NCI-H146 (cell line): ENCODE data around the gene PIP5K1B.

ENCODE experiments used
- DNase-seq: peaks from one replicate; lab custom pipeline; 2025; lab: John Stamatoyannopoulos, UW

Gene PIP5K1B

DNA sequence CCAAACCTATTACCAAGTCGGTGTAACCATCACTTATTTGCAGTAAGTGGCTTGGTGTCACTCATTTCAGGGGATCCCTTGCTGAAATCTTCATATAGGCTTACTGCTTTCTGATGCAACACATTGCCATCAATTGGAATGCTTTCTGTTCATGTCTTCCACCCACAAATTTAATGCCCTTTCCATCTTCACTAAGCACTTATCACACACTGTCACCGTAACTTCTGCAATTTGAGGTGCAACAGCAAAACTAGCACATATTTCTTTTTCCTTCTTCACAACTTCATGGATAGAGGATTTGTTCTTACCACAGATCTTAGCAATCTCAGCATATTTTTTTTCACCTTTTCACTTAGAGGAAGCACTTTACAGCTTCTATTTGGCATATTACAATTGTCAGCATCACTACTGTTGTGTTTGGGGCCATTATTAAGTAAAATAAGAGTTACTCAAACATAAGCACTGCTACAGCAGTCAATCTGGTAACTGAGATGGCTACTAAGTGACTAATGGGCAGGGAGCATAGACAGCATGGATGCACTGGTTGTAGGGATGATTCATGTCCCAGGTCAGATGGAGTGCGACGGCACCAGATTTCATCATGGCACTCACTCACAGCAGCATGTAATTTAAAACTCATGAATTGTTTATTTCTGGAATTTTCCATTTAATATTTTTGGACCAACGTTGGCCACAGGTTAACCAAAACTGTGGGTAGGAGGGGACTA is 70.1 kb downstream of the PIP5K1B start:
- DNase-seq: no peak

DNA sequence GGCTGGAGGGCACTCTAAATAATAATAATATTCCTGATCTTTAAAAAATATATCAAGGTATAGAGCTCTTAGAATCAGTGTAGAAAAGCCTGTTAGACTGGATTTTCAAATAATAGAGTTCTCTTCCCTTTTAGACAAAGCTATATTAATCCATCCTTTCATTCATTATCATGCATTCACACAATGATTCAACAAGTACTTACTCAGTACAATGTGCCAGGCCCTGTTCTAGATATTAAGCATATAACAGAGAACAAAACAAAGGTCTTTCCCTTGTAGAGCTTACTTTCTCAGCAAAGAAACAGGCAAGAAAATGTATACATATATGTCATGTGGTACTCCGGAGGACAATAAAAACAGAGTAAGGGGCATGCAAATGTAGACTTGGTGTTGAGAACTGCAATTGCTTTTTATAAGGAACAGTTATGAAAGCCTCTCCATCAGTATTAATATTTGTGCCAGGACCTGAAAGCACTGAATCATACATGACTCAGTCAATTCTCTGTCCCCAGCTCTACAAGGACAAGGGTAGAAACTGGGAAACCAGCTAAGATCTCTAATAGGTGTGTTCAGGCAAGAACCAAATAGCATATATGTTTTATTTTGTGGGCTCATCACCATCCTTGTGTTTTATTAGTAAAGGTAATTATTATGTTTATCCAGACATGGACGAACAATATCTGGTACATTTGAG is 72.2 kb downstream of the PIP5K1B start:
- no peak for DNase-seq

GRCh38 chr9:68778635-68779034 is 73.6 kb downstream of the PIP5K1B start:
- DNase-seq: no peak

GRCh38 chr9:68779558-68780379 is 74.7 kb downstream of the PIP5K1B start:
- peak; percentile 92 for DNase-seq

DNA sequence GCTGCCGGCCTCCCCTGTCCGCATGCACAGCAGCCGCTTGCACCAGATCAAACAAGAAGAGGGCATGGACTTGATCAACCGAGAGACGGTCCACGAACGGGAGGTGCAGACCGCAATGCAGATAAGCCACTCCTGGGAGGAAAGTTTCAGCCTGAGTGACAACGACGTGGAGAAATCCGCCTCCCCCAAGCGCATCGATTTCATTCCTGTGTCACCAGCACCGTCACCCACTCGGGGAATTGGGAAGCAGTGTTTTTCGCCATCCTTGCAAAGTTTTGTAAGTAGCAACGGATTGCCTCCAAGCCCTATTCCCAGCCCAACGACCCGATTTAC is 75.3 kb downstream of the PIP5K1B start:
- no peak for DNase-seq

DNA sequence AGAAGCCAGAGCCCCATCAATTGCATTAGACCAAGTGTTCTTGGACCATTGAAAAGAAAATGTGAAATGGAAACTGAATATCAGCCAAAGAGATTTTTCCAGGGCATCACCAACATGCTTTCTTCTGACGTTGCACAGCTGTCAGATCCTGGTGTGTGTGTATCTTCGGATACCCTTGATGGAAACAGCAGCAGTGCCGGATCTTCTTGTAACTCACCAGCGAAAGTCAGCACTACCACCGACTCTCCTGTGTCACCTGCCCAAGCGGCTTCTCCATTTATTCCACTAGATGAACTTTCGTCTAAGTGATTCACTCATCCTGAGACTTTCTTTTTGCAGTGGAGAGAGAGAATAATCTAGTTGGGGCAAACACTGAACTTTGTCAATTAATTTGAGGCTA is 75.7 kb downstream of the PIP5K1B start:
- DNase-seq: no peak

- DNase-seq: no peak
These were observed 76.9 kb downstream of the PIP5K1B start for GRCh38 chr9:68781928-68782327.

- no peak for DNase-seq
These were observed 77.5 kb downstream of the PIP5K1B start for GRCh38 chr9:68782546-68782945.

DNA sequence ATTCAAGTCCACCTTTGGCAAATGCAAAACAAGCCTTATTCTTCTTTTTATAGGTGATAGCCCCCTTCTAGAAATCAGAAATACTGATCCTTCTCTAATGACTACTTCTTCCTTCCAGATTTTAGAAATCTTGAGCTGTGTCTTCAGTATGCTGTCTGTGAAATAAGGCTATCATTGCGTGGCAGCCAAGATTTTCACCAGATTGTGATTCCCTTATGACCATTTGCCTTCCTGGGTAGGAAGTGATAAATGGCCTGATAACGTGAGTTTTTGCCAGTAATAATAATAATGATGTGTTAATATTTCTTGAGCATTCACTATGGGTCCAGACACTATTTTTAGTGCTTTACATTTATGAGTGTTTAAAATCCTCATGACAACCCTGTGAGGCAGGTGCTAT is 80.9 kb downstream of the PIP5K1B start:
- DNase-seq: no peak

- no peak for DNase-seq
These were observed 86.1 kb downstream of the PIP5K1B start for GRCh38 chr9:68791169-68791568.

GRCh38 chr9:68793605-68794343 is 88.7 kb downstream of the PIP5K1B start:
- no peak for DNase-seq

DNA sequence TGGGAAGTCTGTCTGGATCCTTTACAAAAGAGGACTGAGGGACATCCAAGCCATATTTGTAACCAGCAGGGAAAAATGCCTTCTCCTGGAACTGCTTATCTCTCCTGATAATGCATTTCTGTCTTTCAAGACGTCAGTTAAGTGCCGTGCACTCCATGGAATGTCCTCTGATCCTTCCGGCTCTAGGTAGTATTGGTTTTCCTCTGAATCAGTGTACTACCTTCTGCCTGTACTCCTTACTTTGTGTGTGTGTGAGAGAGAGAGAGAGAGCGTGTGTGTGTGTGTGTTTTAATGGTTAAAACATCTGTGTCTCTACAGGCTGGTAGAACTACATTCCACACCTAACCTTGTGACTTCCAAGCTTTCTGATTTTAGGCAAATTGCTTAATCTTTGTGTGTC is 89.9 kb downstream of the PIP5K1B start:
- no peak for DNase-seq

DNA sequence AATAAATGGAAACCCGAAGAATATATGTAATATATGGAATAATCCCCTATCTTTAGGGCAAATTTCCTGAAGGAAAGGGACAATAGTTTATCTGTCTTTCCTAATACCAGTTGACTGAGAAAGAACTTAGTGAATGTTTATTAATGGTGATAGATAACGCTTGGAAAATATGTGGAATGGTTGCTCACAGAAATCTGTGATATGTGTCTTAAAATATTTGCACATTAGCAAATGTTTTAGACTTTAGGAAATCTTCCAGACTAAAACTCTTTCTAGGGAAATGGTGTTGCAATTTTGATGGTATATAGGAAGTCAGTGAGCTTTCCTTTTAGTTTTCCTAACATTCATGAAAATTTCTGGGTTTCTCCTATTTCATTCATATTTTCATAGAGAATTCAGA is 90.4 kb downstream of the PIP5K1B start:
- no peak for DNase-seq

DNA sequence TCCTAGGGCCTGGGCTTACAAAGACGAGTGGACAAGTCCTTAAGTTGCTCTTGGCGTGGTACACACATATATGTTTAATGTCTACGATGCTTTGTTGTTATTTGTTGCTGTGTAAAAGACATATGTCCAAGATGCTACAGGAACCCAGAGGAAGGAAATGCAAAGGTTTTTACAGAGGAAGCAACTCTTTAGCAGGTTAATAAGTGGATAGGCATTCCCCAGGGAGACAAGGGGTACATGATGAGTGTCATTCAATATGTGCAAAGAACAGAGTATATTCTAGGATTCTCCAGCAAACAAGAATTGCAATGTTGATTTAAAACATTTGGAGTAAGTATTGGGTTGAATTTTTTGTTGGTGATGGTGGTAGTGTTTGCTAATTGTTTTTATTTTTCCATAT is 92.1 kb downstream of the PIP5K1B start:
- no peak for DNase-seq

DNA sequence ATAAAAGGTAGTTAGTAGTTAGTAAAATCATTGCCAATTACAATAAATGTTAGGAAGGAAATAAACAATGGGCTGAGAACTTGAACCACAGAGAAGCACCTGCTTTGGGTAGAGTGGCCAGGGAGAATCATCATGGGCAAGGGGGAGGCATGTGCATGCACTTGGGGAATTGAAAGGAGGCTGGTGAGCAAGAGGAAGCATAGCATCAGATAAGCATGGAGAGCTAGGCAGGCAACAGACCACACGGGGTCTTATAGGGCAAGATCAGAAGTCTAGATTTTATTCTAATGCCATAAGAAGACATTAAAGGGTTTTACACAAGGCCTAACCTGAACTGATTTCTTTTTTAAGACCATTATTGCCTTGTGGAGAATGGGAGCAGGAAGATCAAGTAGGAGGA is 93.4 kb downstream of the PIP5K1B start:
- DNase-seq: no peak

DNA sequence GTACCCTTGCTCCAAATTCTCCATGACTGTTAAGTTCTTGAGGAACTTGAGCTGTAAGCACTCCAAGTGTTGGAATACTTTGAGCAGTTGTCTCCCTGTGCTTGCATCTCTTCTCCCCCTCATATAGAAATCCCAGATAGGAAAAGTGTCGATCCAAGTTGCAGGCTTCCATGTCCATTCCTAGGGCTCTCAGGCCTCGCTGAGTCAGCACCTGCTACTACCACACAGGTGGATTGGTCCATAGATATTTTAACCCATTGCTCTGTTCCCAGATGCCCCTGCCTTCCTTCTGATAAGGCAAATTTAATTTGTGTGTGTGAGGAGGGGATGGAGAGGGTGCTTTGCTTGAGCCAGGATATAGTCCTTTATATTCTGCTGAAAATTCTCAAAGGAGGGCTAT is 95.8 kb downstream of the PIP5K1B start:
- DNase-seq: no peak

GRCh38 chr9:68802525-68803015 is 97.5 kb downstream of the PIP5K1B start:
- DNase-seq: no peak

DNA sequence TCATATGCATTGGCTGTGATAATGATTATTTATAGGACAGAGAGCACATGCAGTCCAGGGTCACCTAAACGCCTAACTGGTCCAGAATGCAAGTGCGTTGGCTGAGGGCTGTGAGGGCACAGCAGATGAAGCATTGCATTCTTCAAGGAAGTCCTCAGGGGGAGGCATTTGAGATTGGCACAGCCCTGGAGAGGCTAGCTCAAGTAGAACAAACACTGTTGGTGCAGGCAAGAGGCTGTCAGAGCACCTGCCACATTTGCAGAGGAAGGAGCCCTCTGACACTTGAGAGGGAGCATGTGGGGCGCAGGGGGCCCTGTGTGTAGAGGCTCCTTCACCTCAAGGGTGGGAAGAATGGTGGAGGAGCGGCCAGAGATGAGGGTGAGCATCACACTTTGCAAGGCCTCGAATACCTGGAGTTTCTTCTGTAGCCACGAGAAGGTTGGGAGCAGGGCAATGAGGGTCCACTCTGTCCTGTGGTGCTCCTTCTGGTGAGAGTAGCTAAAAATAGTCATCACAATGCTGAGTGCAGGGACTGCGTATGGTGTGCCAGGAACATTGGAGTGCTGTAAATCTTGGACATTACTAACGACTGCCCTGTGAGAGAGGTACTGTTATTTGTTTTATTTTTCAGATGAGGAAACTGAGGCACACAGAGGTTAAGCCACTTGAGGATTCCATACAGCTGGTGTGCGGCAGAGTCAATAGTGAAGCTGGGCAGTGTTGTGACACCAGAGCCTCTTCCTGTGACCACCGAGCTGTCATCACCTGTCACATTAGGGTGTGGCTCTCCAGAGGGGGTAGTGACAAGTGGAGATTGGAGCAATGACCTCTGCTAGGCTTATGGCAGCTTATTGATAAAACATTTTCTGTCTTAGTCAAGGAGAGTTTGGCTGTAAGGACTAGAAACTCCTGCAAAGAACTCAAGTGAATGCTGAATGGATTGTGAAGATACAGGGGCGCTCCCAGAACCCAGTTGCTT is 100.2 kb downstream of the PIP5K1B start:
- DNase-seq: no peak

DNA sequence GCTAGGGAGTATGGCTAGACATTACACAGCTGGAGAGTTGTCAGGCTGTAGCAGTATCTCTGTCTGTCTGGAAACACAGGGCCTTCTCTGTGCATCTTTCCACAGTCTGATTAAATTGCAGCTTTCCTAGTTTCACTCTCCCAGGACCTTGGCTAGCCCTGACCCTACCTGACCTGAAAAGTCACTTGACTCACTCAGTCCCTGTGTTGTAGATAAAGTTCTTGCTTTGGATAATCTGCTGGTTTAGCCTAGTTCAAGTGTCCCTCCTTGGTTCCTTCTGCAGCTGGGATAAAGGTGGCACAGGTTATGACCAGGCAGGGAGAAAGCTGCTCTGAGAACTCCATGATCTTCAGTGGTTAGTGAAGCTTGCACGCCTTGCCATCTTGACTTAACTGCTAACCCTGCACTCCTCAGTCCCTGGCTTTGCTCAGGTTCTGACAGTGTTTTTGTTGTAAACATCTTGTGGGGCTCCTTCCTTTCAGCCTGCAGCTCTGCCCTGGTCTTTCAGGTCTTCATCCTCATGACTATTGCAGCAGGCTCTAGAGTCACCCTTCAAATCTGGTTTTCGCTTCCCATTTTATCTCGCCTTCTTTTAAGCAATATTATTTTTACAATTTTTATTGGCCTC is 101.0 kb downstream of the PIP5K1B start:
- DNase-seq: no peak

DNA sequence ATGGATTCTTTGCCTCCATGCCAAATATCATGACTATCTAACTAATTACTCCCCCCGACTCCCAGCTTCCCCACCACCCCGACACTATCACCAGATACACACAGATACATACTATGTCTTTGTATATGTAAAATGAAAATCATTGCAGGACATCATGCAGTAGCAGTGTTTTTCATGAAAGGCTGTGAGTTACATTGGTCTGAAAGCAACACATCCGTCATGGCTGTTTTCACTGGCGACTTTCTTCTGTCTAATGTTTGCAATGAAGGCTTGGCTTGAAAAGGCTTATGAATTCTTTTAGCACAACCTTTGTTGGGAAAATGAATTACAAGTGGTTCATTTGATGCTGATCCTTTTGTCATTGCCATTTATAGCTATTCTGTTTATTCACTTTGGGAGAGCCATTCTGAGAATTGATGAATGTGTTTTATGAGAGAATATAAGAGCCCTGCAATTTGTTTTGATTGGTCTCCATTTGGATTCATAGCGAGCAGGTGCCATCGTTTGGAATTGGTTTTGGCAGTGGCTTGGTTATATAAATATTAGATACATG is 103.4 kb downstream of the PIP5K1B start:
- DNase-seq: peak; percentile 71
